ENCODE data around the gene QRICH1.

Gene QRICH1

GRCh38 chr3:49030321-49030720, 63.5 kb downstream of the QRICH1 start:
- intact Hi-C loops (cut with DNase I; ENCODE audit: low total_unique reads) = no loop called here
- no peaks in the 10 kb centered on the region for H3K27me3 ChIP-seq
- no peak for TF ChIP-seq CTCF (IDR thresholded peaks at IDR 0.05)
- peaks cover 24 to 77% (median 59%) of the 10 kb centered on the region in 3 donors for H3K36me3 ChIP-seq
- no peak overlapping the region for H3K27ac ChIP-seq
- H3K4me3 ChIP-seq = no peak overlapping the region
- H3K4me1 ChIP-seq = peaks cover 0 to 19% (median 11%) of the 10 kb centered on the region in 4 donors
- no peaks in the 10 kb centered on the region for H3K9me3 ChIP-seq
- no peak for DNase-seq

GRCh38 chr3:49029563-49029884, 64.3 kb downstream of the QRICH1 start:
- Histone ChIP-seq H3K4me1 (peaks cover 0 to 19% (median 14%) of the 10 kb centered on the region in 4 donors), H3K27me3 (no peaks in the 10 kb centered on the region), H3K4me3 (peak overlapping the region; percentile 63 to 86), H3K27ac (peak overlapping the region; percentile 96), H3K9me3 (no peaks in the 10 kb centered on the region), H3K36me3 (peaks cover 32 to 77% (median 59%) of the 10 kb centered on the region in 3 donors)
- TF ChIP-seq CTCF (IDR thresholded peaks at IDR 0.05) = no peak
- intact Hi-C loops (cut with DNase I; ENCODE audit: low total_unique reads) = no loop called here
- no peak for DNase-seq

GRCh38 chr3:49028673-49029562, 65.0 kb downstream of the QRICH1 start, which contains the start of gene IMPDH2:
IMPDH2 (minus strand) TSS chr3:49029398; CDS start chr3:49029350, 48 bp downstream.
- Histone ChIP-seq H3K9me3 (no peaks in the 10 kb centered on the region), H3K36me3 (peaks cover 38 to 77% (median 59%) of the 10 kb centered on the region in 3 donors), H3K27ac (peak within 1 kb of the TSS; percentile 96), H3K4me3 (peak within 1 kb of the TSS; percentile 63 to 86), H3K4me1 (peaks cover 0 to 19% (median 14%) of the 10 kb centered on the region in 4 donors), H3K27me3 (no peaks in the 10 kb centered on the region)
- no peak for TF ChIP-seq CTCF (IDR thresholded peaks at IDR 0.05)
- intact Hi-C loops (cut with DNase I; ENCODE audit: low total_unique reads) = no loop called here
- DNase-seq = peak; percentile 91 to 95

- Histone ChIP-seq H3K4me3 (peak overlapping the region; percentile 63 to 86), H3K4me1 (peaks cover 0 to 21% (median 16%) of the 10 kb centered on the region in 4 donors), H3K36me3 (peaks cover 42 to 78% (median 61%) of the 10 kb centered on the region in 3 donors), H3K27ac (peak overlapping the region; percentile 96), H3K27me3 (no peaks in the 10 kb centered on the region), H3K9me3 (no peaks in the 10 kb centered on the region)
- no peak for DNase-seq
- TF ChIP-seq CTCF (IDR thresholded peaks at IDR 0.05) = no peak
- intact Hi-C loops (cut with DNase I; ENCODE audit: low total_unique reads) = no loop called here
Observed at GRCh38 chr3:49028298-49028672, 65.6 kb downstream of the QRICH1 start.

- Histone ChIP-seq H3K36me3 (peaks cover 40 to 78% (median 59%) of the 10 kb centered on the region in 3 donors), H3K9me3 (no peaks in the 10 kb centered on the region), H3K27ac (peak overlapping the region in 1 of 2 donors; percentile 96), H3K27me3 (no peaks in the 10 kb centered on the region), H3K4me1 (peaks cover 0 to 28% (median 23%) of the 10 kb centered on the region in 4 donors), H3K4me3 (no peak overlapping the region)
- no peak for DNase-seq
- intact Hi-C loops (cut with DNase I; ENCODE audit: low total_unique reads) = no loop called here
- no peak for TF ChIP-seq CTCF (IDR thresholded peaks at IDR 0.05)
Observed at GRCh38 chr3:49027634-49028033, 66.2 kb downstream of the QRICH1 start.
